Body of pancreas (tissue), 4 donors: ENCODE data around the gene TNRC6A. TPM values are rescaled to one million over a fixed set of nuclear protein-coding genes. Genes with fewer than 3 reads are reported as not detected.

Source experiments
- ATAC-seq: fragments of 150-250 bp; one replicate; pipeline ENCODE4 v1.9.1; 2016
- DNase-seq, 4 donors: peaks; one replicate each; pipeline ENCODE4 v3.0.0-alpha.2; 2019
- H3K27ac ChIP-seq, 4 donors: fragments of 200-600 bp; sonication (generic); 1 replicate in 3 of 4; 2 replicates in 1 of 4; pipeline versions ENCODE4 v1.5.1 to v1.6.1; 2016 to 2019; ENCODE audit warnings: mild to moderate bottlenecking in 1 of 4, mixed read lengths in 1 of 4, moderate library complexity in 1 of 4
- H3K27me3 ChIP-seq, 2 donors: fragments of 200-600 bp; sonication (generic); one replicate each; pipeline ENCODE4 v1.6.0; 2016; ENCODE audit warnings: mild to moderate bottlenecking in 1 of 2
- H3K36me3 ChIP-seq, 2 donors: fragments of 200-600 bp; sonication (generic); replicated peaks in 1 of 2; 2 replicates each; pipeline ENCODE4 v1.5.1; 2016; ENCODE audit warnings: low read depth in 2 of 2; ENCODE audit not compliant: insufficient read depth in 1 of 2
- H3K4me1 ChIP-seq: fragments of 200-600 bp; sonication (generic); one replicate; pipeline ENCODE4 v1.6.0; 2016
- H3K4me3 ChIP-seq, 2 donors: fragments of 200-600 bp; sonication (generic); 1 replicate in 1 of 2; 2 replicates in 1 of 2; pipeline ENCODE4 v1.5.1; 2016 to 2019
- H3K9me3 ChIP-seq, 3 donors: fragments of 200-600 bp; sonication (generic); 1 replicate in 2 of 3; 2 replicates in 1 of 3; pipeline ENCODE4 v1.5.1; 2016
- CTCF ChIP-seq, 7 experiments: fragments of 450-650 bp in 4 of 7; fragments of 200-600 bp in 3 of 7; sonication (generic) in 3 of 7; IDR thresholded peaks; one replicate each; pipeline ENCODE4 v1.5.1; 2016 to 2019; ENCODE audit warnings: antibody characterized with exemption in 7 of 7
- POLR2A ChIP-seq, 3 donors: fragments of 450-650 bp; IDR thresholded peaks; one replicate each; pipeline ENCODE4 v1.6.1; 2016; ENCODE audit warnings: antibody characterized with exemption in 3 of 3, mild to moderate bottlenecking in 2 of 3
- WGBS, 2 donors: methylation state at CpG; one replicate each; pipeline ENCODE4 v1.1.5; 2017; 5-methylcytosine and 5-hydroxymethylcytosine counted together
- intact Hi-C: fragments of 100-400 bp; cut with DNase I; formaldehyde crosslinking; loops from one replicate; pipeline ENCODE4 v1.15.1; 2023
- total RNA-seq, 2 donors: library from RNA; depleted of rRNA; stranded (reverse); fragments of >200 nt; gene quantifications; one replicate each; pipeline ENCODE4 v1.1.0, GENCODE V29; 2016

The TNRC6A gene
- total RNA-seq, 2 donors from 2014 or later: 46.1 to 82.2 TPM

DNA sequence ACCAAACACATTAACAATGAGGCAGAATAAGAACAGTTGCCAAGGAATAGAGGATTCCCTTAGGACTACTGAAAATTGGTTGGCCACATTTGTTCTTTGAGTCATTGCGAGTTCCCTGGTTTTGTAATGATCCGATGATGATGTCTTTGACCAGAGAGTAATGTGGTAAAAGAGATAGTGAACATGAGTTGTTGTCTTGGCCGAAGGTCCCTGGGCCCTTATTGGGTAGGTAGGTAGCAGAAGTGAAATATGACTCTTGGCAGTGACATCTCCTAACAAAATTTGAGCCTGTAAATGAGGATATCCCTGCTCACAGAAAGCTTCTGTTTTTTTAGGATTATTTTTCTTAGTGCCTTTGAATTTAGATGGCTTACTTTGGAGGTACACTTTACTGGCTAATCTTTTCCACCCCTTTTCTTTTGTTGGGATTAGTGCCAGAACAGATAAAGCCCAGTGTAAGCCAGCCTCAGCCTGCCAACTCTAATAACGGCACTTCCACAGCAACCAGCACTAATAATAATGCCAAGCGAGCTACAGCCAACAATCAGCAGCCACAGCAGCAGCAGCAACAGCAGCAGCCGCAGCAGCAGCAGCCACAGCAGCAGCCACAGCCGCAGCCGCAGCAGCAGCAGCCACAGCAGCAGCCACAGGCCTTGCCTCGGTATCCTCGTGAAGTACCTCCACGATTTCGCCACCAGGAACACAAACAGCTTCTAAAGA lies 47.2 kb downstream of the TNRC6A start:
- DNase-seq: peak in 3 of 4 donors; percentile 28 to 39 (median 28)
- Histone ChIP-seq H3K27ac (peak overlapping the region in 3 of 4 donors; percentile 8 to 38 (median 15)), H3K36me3 (peaks cover 0 to 2% of the 10 kb centered on the region in 2 donors), H3K4me1 (peaks cover 48% of the 10 kb centered on the region), H3K27me3 (no peaks in the 10 kb centered on the region), H3K4me3 (no peak overlapping the region), H3K9me3 (no peaks in the 10 kb centered on the region)
- TF ChIP-seq POLR2A (IDR thresholded peaks at IDR 0.05): no peak
- no peak for TF ChIP-seq CTCF (IDR thresholded peaks at IDR 0.05)
- 53 to 55% methylated on average over 12 of the region's 12 CpGs for WGBS, 2 donors
- ATAC-seq: peak; percentile 36
- intact Hi-C loops: no loop called here

GRCh38 chr16:24778671-24779070 lies 49.2 kb downstream of the TNRC6A start:
- H3K9me3 ChIP-seq: no peaks in the 10 kb centered on the region
- peaks cover 0 to 7% of the 10 kb centered on the region in 2 donors for H3K36me3 ChIP-seq
- H3K27me3 ChIP-seq: no peaks in the 10 kb centered on the region
- no peak overlapping the region for H3K4me3 ChIP-seq
- intact Hi-C loops: no loop called here
- TF ChIP-seq POLR2A (IDR thresholded peaks at IDR 0.05) (no peak), CTCF (IDR thresholded peaks at IDR 0.05) (no peak)
- DNase-seq (no peak), ATAC-seq (no peak)
- WGBS, 2 donors: 42 to 55% methylated on average over 1 of the region's 1 CpG
- peaks cover 48% of the 10 kb centered on the region for H3K4me1 ChIP-seq
- no peak overlapping the region for H3K27ac ChIP-seq

- H3K36me3 ChIP-seq: peaks cover 0 to 7% of the 10 kb centered on the region in 2 donors
- H3K27me3 ChIP-seq: no peaks in the 10 kb centered on the region
- intact Hi-C loops: no loop called here
- H3K9me3 ChIP-seq: no peaks in the 10 kb centered on the region
- WGBS, 2 donors: 98% methylated on average over 2 of the region's 2 CpGs
- no peak overlapping the region for H3K4me3 ChIP-seq
- ATAC-seq: no peak
- no peak for DNase-seq
- H3K27ac ChIP-seq: no peak overlapping the region
- H3K4me1 ChIP-seq: peaks cover 33% of the 10 kb centered on the region
- no peak for TF ChIP-seq POLR2A (IDR thresholded peaks at IDR 0.05)
- no peak for TF ChIP-seq CTCF (IDR thresholded peaks at IDR 0.05)
Measured at GRCh38 chr16:24781256-24781655, 51.8 kb downstream of the TNRC6A start.

GRCh38 chr16:24784121-24784520 lies 54.7 kb downstream of the TNRC6A start:
- TF ChIP-seq POLR2A (IDR thresholded peaks at IDR 0.05) (no peak), CTCF (IDR thresholded peaks at IDR 0.05) (no peak)
- WGBS, 2 donors: 61 to 62% methylated on average over 3 of the region's 3 CpGs
- no peak for DNase-seq
- H3K27ac ChIP-seq: no peak overlapping the region
- no peak overlapping the region for H3K4me3 ChIP-seq
- peak; percentile 50 for ATAC-seq
- peaks cover 8% of the 10 kb centered on the region for H3K4me1 ChIP-seq
- intact Hi-C loops: no loop called here
- H3K36me3 ChIP-seq: peaks cover 0 to 8% of the 10 kb centered on the region in 2 donors
- no peaks in the 10 kb centered on the region for H3K27me3 ChIP-seq
- no peaks in the 10 kb centered on the region for H3K9me3 ChIP-seq

GRCh38 chr16:24789881-24790280 lies 60.4 kb downstream of the TNRC6A start:
- intact Hi-C loops: loop anchor here (10.0 kb wide), 1 partner anchor 225 kb away; no protein-coding TSS in a partner anchor
- no peak for ATAC-seq
- no peak for DNase-seq
- no peak overlapping the region for H3K27ac ChIP-seq
- H3K4me1 ChIP-seq: no peaks in the 10 kb centered on the region
- TF ChIP-seq CTCF (IDR thresholded peaks at IDR 0.05): no peak
- no peak for TF ChIP-seq POLR2A (IDR thresholded peaks at IDR 0.05)
- no peaks in the 10 kb centered on the region for H3K9me3 ChIP-seq
- H3K4me3 ChIP-seq: no peak overlapping the region
- no peaks in the 10 kb centered on the region for H3K27me3 ChIP-seq
- H3K36me3 ChIP-seq: peaks cover 0 to 31% of the 10 kb centered on the region in 2 donors
- WGBS, 2 donors: 100% methylated on average over 2 of the region's 2 CpGs
